GM23248 (cell line): ENCODE data around the gene HTATIP2. TPM values are rescaled to one million over a fixed set of nuclear protein-coding genes. Genes with fewer than 3 reads are reported as not detected.

Experiments
- DNase-seq: peaks from one replicate; pipeline ENCODE4 v3.0.0-alpha.2; 2015
- H2AFZ ChIP-seq: fragments of 200-600 bp; sonication (generic); 2 replicates; pipeline ENCODE4 v1.6.1; 2016; ENCODE audit warnings: antibody characterized with exemption
- H3F3A ChIP-seq: fragments of 200-600 bp; sonication (generic); 2 replicates; pipeline ENCODE4 v1.6.1; 2016; ENCODE audit warnings: mild to moderate bottlenecking, antibody characterized with exemption, mixed run types; ENCODE audit not compliant: insufficient read depth
- H3K27ac ChIP-seq: fragments of 200-600 bp; sonication (generic); 2 replicates; pipeline ENCODE4 v1.5.1; 2016; ENCODE audit warnings: mild to moderate bottlenecking
- H3K27me3 ChIP-seq: fragments of 200-600 bp; sonication (generic); replicated peaks from 2 replicates; pipeline ENCODE4 v1.6.1; 2016; ENCODE audit warnings: mild to moderate bottlenecking; ENCODE audit not compliant: insufficient read depth
- H3K36me3 ChIP-seq: fragments of 200-600 bp; sonication (generic); 2 replicates; pipeline ENCODE4 v1.6.1; 2016; ENCODE audit warnings: low read depth, mild to moderate bottlenecking
- H3K4me1 ChIP-seq: fragments of 200-600 bp; sonication (generic); 2 replicates; pipeline ENCODE4 v1.6.1; 2016; ENCODE audit warnings: mild to moderate bottlenecking; ENCODE audit not compliant: insufficient read depth
- H3K4me2 ChIP-seq: fragments of 200-600 bp; sonication (generic); one replicate; pipeline ENCODE4 v1.6.1; 2016; ENCODE audit warnings: mild to moderate bottlenecking; ENCODE audit not compliant: unreplicated experiment
- H3K4me3 ChIP-seq: fragments of 200-600 bp; sonication (generic); 2 replicates; pipeline ENCODE4 v1.5.1; 2016; ENCODE audit warnings: mild to moderate bottlenecking
- H3K79me2 ChIP-seq: fragments of 200-600 bp; sonication (generic); 2 replicates; pipeline ENCODE4 v1.6.1; 2016; ENCODE audit warnings: mild to moderate bottlenecking; ENCODE audit not compliant: insufficient read depth
- H3K9ac ChIP-seq: fragments of 200-600 bp; sonication (generic); 2 replicates; pipeline ENCODE4 v1.6.1; 2016; ENCODE audit warnings: mild to moderate bottlenecking
- H3K9me2 ChIP-seq: fragments of 200-600 bp; sonication (generic); 2 replicates; pipeline ENCODE4 v1.6.1; 2016; ENCODE audit warnings: mixed run types, mild to moderate bottlenecking, moderate library complexity; ENCODE audit not compliant: insufficient read depth
- H3K9me3 ChIP-seq: fragments of 200-600 bp; sonication (generic); one replicate; pipeline ENCODE4 v1.6.1; 2017; ENCODE audit warnings: low read depth
- H4K20me1 ChIP-seq: fragments of 200-600 bp; sonication (generic); 2 replicates; pipeline ENCODE4 v1.6.0; 2016; ENCODE audit not compliant: insufficient read depth
- EZH2 ChIP-seq: fragments of 200-600 bp; sonication (generic); IDR thresholded peaks from 2 replicates; pipeline ENCODE4 v1.6.1; 2018; ENCODE audit warnings: antibody characterized with exemption, mild to moderate bottlenecking; ENCODE audit not compliant: insufficient read depth, poor library complexity, severe bottlenecking
- EZH2phosphoT487 ChIP-seq: fragments of 200-600 bp; sonication (generic); IDR thresholded peaks from 2 replicates; pipeline ENCODE4 v1.6.1; 2018; ENCODE audit warnings: antibody characterized with exemption, moderate library complexity, mild to moderate bottlenecking, low read depth; ENCODE audit not compliant: insufficient read depth
- WGBS, 2 experiments: methylation state at CpG; one replicate each; pipeline ENCODE4 v1.1.6; 2015 to 2017; ENCODE audit warnings: low lambda C conversion rate in 2 of 2, low coverage in 1 of 2; ENCODE audit errors: missing lambda C conversion rate in 2 of 2; 5-methylcytosine and 5-hydroxymethylcytosine counted together
- in situ Hi-C: fragments of 300-500 bp; cut with MboI; formaldehyde crosslinking; loops from 2 replicates; pipeline ENCODE4 v1.15.0; 2020
- polyA plus RNA-seq: library from polyadenylated mRNA; unstranded; fragments of >200 nt; fragmentation: Nextera tagmentation; extraction: Ambion mirVana; gene quantifications from 2 replicates; pipeline ENCODE4 v1.2.1, GENCODE V29; 2016
- total RNA-seq: library from RNA; depleted of rRNA; stranded (reverse); fragments of >200 nt; shearing (Covaris generic); gene quantifications from 2 replicates; pipeline ENCODE4 v1.2.3, GENCODE V29; 2014; rRNA removed

Gene HTATIP2
- total and polyA plus RNA-seq, 2 experiments from 2014 or later, result 23.2 to 30.7 TPM

DNA sequence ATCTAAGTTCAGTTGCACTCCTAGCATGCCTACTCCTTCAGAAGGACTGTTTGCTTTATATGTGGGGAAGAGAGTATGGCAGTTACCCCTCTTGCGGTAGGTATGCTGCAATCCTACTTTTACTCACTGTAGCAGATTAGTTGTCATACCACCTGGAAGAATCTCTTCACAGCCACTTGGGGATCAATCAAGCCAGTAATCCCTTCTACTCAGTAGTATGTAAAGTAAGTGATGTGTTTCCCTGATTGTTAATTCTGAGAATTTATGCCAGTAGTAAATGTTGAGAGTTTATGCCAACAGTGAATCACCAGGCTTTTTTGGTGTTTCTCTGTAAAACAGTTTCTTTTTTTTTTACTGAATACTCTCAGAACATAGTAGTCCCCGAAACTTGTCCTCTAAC, 58.4 kb downstream of the HTATIP2 start:
- no peak overlapping the region for H3K4me3 ChIP-seq
- no peaks in the 10 kb centered on the region for H3K79me2 ChIP-seq

GRCh38 chr11:20429216-20429615, 65.7 kb downstream of the HTATIP2 start:
- Histone ChIP-seq H3K4me2 (no peak overlapping the region), H3K4me3 (no peak overlapping the region), H3K27ac (no peak overlapping the region), H3F3A (no peaks in the 10 kb centered on the region), H3K9ac (no peak overlapping the region), H3K27me3 (no peaks in the 10 kb centered on the region), H3K4me1 (no peaks in the 10 kb centered on the region), H3K9me2 (no peaks in the 10 kb centered on the region), H3K79me2 (no peaks in the 10 kb centered on the region), H4K20me1 (no peaks in the 10 kb centered on the region), H2AFZ (no peak overlapping the region), H3K36me3 (0 out of 2 replicates have a peak, but pooled peaks cover 5% of the 10 kb centered on the region), H3K9me3 (no peaks in the 10 kb centered on the region)
- TF ChIP-seq EZH2phosphoT487 (no peak), EZH2 (no peak)
- in situ Hi-C loops, result no loop called here
- WGBS, 2 experiments, result 97 to 99% methylated on average over 5 of the region's 5 CpGs
- no peak for DNase-seq

More for the DNA sequence above, 58.4 kb downstream of the HTATIP2 start:
- Histone ChIP-seq H3K4me1 (no peaks in the 10 kb centered on the region), H3K9me2 (no peaks in the 10 kb centered on the region), H4K20me1 (no peaks in the 10 kb centered on the region), H3K4me2 (no peak overlapping the region), H3F3A (no peaks in the 10 kb centered on the region), H2AFZ (no peak overlapping the region), H3K27me3 (no peaks in the 10 kb centered on the region), H3K9me3 (no peaks in the 10 kb centered on the region), H3K27ac (no peak overlapping the region), H3K36me3 (peaks cover 8% of the 10 kb centered on the region; the same call in 1 of the 2 replicates), H3K9ac (no peak overlapping the region)
- no peak for DNase-seq
- TF ChIP-seq EZH2phosphoT487 (no peak), EZH2 (no peak)
- WGBS, 2 experiments, result 72 to 75% methylated on average over 2 of the region's 2 CpGs
- in situ Hi-C loops, result no loop called here

Other genes with a start within 250 kb of the HTATIP2 start
- gene DBX1, start 203.2 kb upstream of the HTATIP2 start, total RNA-seq, result not detected in 2 replicates
- not detected in 2 replicates for gene DBX1, start 203.2 kb upstream of the HTATIP2 start, polyA plus RNA-seq
- gene PRMT3, start 24.0 kb downstream of the HTATIP2 start, total RNA-seq, result 9.8 and 16.7 TPM in 2 replicates
- 11.7 and 11.9 TPM in 2 replicates for gene PRMT3, start 24.0 kb downstream of the HTATIP2 start, polyA plus RNA-seq
- not detected in 2 replicates for gene SLC6A5, start 235.9 kb downstream of the HTATIP2 start, total RNA-seq
- not detected in 2 replicates for gene SLC6A5, start 235.9 kb downstream of the HTATIP2 start, polyA plus RNA-seq